Activated CD8-positive, alpha-beta memory T cell treated with anti-CD3 and anti-CD28 coated beads, Interleukin-2, amount 50 U/mL, for 4 hours (primary cell): Measurements from ENCODE around the gene TRPC4AP.
"Not testable (repeated sequence)": the region's sequence is repeated elsewhere in the genome, so short reads cannot be mapped to it uniquely, and the experiment has no call there.

Experiments
- DNase-seq: peaks from one replicate; pipeline ENCODE4 v3.0.0-alpha.2; 2020

TRPC4AP gene

DNA sequence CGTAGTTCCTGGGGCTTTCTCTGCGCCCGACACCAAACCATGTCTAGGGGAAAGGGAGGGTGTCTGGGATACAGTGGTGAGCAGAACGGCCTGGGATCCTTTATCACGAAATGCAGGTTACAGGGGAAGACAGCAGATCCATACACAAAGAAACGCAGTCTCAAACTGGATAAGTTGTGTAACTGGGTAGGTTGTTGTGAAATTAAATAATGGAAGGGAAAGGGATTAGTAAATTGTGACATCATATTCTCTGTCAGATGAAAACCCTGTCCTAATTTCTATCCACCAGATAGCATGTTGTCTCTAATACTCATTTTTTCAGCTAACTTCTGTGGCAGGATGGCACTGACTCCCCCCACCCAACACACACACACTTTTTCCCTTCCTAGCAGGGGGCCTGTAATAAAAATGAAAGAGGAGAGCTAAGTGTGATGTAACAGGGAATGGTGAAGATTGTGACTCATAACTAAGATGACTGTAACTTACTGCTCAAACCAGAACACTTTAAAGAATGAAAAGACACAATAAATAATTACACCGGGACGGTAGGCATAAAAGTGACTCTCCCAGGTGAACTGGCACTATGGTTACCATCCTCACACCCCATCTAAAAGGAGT is 769 bp upstream of the TRPC4AP start:
- peak; percentile 32 for DNase-seq

DNA sequence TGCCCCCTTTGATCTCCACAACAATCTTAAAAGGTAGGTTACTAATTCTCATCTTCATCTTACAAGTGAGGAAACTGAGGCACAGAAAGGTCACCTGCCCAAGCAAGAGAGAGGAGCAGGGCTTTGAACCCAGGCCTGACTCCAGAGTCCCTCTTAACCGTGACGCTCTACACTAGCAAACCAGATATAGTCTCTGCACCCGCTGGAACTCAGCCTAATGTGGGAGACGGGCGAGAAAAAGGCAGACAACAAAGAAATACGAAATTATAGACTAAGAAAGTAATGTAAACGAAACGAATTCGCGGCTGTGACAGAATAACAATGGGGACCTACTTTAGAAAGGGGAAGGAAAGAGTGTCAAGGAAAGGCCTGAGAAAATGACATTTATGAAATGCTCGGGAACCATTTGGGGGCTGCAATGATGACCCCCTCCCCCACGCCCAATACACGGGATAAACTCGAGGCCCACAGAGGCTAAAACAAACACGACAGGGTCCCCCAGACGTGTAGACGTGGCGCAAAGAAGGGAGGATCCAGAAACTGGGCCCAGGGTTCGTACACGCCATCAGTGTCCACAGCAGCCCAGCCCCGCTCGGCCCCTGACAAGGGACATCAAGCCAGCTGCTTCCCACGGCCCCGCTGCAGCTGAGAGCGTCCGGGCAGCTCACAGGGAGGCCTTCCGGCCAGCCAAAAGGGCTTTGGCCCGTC is 637 bp downstream of the TRPC4AP start:
- DNase-seq: peak; percentile 22

DNA sequence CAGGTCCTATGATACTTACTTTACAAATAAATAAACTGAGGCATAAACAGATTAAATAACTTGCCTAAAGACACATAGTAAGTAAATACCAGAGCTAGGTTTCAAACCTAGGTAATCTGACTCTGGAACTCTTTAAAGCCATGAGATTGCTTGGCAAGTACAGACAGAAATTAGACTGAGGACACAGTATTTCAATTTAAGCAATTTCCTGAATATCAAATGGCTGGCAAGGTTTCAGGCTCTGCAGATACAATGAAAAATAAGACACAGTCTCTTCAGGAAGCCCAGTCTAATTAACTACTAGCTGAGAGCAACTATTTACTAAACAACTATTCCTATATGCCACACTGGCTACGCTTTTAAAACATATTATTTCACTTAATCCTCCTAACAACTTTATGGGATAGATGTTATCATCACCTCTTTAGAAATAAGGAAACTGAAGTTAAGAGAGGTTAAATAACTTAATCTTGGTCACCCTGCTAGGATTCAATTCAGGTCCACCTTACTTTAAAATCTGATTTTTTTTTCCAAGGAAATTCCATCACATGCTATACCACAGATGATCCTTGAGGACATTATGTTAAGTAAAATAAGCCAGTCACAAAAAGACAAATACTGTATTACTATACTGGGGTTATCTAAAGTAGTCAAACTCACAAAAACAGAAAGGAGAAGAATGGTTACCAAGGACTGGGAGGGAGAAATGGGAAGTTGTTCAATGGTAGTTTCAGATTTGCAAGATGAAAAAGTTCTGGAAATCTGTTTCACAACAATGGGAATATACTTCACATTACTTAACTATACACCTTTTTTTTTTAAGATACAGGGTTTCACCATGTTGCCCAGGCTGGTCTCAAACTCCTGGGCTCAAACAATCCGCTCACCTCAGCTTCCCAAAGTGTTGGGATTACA is 4.1 kb downstream of the TRPC4AP start:
- no peak for DNase-seq

DNA sequence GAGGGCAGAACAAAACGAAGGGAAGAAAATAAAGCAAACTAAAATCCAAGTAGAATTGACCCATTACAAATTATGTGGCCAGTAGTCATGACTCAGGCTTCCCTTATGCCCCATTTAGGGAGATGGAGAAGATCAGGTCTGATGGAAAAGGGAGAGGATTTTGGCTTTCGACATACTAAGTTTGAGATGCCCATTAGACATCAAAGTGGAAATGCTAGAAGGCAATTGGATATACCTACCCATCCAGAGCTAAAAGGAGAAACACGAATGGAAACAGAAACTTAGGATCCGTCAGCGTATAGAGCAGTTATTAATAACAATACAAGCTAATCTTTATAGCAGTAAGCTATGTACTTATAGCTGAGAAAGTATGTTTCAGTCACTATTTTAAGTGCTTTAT is 4.8 kb downstream of the TRPC4AP start:
- DNase-seq: no peak

DNA sequence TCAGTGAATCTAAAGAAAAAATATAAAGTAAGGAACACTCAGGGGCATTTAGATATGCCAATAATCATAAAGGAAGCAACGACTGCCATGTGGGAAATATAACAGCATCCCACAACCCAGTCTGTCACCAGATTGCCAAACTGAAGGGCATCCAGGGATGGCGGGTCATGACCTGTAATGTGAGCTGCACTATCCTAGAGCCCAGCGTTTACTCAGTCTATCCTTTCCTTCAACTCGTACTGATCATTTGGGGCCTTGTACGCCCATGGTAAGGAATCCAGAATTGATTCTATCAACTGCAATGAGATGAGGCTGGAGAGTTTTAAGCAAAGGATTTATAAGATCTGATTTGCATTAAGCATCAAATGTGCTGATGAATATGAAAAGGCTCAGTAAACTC is 5.3 kb downstream of the TRPC4AP start:
- no peak for DNase-seq

DNA sequence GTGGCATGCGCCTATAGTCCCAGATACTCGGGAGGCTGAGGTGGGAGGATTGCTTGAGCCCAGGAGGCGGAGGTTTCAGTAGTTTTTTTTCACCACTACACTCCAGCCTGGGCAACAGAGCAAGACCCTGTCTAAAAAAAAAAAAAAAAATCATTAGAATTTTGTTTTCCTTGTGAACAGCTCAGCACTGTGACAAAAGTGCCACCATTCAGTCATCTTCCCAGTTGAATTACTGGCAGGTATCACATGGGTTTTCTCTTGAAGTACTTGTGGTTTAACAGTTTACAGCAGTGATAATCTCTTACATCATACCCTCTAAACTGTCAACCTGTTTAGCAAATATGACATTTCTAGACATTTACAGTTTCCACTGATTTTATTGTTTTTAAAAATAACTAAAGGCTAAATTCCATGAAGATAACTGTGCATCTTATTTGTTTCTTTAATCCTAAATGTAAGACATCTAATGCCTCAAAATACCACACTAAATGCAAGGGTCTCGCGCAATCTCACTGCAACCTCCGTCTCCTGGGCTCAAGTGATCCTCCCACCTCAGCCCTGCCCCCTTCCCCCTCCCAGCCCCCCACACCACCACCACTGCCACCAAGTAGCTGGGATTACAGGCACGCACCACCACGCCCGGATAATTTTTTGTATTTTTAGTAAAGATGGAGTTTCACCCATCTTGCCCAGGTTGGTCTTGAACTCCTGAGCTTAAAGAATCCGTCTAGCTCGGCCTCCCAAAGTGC is 7.0 kb downstream of the TRPC4AP start:
- DNase-seq: no peak

DNA sequence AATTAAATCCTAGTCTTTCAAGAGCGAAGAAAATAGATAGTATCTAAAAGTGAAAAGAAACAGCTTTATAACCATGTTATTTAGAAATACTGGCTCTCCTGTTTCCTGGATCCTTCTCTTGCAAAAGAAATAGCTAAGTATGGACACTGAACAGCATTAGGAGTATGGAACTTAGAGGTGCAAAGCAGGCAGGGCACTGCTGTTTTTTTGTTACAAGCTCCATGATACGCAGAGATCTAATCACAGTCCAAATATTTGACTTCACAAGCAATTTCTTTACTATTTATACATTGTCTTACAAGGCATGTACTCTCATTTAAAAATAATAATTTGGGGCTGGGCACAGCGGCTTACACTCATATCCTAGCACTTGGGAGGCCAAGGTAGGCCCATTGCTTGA is 7.6 kb downstream of the TRPC4AP start:
- no peak for DNase-seq

DNA sequence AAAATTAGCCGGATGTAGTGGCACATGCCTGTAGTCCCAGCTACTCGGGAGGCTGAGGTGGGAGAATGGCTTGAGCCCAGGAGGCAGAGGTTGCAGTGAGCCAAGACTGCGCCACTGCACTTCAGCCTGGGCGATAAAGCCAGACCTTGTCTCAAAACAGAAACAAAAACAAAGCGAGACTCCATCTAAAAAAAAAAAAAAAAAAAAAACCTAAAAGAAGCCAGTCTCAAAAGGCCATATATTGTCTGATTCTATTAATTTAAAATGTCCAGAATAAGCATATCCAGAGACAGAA is 12.3 kb downstream of the TRPC4AP start:
- not testable (repeated sequence) for DNase-seq

DNA sequence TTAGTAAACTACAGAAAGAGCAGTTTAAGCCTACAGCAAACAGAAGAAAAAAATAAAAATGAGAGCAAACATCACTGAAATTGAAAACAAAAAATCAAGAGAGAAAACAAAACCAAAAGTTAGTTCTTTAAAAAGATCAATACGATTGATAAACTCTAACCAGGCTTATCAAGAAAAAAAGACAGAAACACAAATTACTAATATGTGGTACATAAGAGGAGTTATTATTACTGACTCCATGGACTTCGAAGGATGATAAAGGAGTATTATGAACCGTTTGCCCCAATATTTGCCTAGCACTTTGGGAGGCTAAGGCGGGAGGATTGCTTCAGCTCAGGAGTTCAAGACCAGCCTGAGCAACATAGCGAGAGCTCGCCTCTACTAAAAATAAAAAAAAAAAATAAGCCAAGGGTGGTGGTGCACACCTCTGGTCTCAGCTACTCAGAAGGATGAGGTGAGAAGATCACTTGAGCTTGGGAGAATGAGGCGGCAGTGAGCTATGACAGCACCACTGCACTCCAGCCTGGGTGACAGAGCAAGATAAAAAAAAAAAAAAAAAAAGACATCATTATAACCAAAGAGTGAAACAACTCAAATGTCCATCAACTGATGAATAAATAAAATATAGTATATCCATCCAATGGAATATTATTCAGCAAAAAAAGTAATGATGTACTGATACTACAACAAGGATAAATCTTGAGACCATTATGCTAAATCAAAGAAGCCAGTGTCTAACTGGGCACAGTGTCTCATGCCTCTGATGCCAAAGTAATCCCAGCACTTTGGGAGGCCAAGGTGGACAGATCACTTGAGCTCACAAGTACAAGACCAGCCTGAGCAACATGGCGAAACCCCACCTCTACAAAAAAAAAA is 12.9 kb downstream of the TRPC4AP start:
- no peak for DNase-seq

DNA sequence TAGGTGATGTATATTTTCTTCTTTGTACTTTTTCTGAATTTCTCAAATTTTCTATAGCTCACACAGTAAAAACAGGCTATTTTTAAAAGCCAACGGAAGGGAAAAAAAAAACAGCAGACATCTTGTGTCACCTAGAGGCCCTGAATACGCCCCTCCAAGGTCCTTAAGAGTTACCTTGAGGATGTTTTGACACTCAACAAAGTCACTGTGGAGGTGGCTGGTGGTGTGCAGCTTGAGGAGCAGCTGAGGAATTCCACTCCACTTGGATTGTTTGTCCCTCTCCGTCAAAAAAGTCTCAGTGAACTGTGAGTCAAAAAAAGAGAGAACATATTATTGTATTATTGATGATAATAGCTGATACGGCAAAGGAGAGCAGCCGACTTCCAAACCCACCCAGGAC is 14.7 kb downstream of the TRPC4AP start:
- DNase-seq: no peak

DNA sequence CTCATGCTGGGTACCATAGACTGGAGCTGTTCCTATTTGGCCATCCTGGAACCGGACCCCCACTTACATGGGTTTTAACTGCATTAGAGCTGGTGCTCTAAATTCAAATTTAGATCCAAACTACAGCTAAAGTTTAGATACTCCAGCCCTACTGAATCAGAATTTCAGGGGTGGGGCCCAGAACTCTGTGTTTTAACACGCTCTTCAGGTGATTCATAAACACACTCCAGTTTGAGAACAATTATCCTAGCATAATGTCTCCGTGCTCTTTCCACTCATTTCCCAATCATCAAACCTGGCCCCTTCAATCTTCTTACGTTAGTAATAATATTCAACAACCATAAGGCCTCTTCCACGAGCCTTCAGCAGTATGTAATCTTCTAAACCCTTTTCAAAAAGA is 15.3 kb downstream of the TRPC4AP start:
- DNase-seq: no peak

DNA sequence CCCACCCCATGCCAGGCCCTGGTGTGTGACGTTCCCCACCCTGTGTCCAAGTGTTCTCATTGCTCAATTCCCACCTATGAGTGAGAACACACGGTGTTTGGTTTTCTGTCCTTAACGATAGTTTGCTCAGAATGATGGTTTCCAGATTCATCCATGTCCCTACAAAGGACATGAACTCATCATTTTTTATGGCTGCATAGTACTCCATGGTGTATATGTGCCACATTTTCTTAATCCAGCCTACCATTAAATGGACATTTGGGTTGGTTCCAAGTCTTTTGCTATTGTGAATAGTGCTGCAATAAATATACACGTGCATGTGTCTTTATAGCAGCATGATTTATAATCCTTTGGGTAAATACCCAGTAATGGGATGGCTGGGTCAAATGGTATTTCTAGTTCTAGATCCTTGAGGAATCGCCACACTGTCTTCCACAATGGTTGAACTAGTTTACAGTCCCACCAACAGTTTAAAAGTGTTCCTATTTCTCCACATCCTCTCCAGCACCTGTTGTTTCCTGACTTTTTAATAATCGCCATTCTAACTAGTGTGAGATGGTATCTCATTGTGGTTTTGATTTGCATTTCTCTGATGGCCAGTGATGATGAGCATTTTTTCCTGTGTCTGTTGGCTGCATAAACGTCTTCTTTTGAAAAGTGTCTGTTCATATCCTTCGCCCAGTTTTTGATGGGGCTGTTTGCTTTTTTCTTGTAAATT is 21.0 kb downstream of the TRPC4AP start:
- not testable (repeated sequence) for DNase-seq

DNA sequence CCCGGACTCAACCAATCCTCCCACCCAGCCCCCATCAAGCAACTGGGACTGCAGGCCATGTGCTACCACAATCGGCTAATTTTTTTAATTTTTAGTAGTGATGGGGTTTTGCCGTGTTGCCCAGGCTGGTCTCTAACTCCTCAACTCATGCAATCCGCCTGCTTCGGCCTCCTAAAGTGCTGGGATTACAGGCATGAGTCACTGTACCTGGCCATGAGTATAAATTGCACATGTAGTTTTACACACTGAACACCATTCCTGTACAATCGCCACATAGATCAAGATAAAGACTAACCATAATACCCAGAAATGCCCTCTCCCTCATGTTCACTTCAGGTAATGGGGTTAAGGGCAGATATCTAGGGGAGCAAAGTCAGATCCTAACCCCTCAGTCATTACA is 26.4 kb downstream of the TRPC4AP start:
- DNase-seq: no peak

DNA sequence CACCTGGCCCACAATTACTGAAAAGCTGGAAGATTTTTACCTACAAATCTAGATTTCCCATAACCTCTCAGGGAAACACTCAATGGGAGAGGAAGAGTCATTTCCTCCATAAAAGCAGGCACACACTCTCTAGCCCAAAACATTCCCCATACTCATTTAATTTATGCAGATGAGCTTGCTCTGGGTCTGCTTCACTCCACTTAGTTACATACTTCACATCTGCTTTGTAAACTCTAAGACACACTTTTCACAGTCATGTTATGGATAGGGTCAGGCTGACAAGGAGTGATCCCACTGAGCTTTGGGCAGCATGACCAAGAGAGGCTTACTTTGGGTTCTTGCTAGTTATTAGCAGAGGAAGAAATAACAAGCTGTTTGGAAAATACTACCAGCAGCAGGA is 27.4 kb downstream of the TRPC4AP start:
- no peak for DNase-seq

DNA sequence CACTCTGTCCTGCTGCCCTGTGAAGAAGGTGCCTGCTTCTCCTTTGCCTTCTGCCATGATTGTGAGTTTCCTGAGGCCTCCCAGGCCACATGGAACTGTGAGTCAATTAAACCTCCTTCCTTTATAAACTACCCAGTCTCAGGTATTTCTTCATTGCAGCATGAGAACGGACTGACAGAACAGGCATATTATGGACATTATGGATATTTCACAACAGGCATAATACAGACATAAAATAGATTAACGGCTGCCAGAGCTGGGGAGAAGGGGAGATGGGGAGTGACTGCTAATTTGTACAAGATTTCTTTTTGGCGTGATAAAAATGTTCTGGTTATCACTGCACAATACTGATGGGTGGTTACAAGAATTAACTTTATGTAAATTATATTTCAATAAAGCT is 29.4 kb downstream of the TRPC4AP start:
- DNase-seq: no peak

DNA sequence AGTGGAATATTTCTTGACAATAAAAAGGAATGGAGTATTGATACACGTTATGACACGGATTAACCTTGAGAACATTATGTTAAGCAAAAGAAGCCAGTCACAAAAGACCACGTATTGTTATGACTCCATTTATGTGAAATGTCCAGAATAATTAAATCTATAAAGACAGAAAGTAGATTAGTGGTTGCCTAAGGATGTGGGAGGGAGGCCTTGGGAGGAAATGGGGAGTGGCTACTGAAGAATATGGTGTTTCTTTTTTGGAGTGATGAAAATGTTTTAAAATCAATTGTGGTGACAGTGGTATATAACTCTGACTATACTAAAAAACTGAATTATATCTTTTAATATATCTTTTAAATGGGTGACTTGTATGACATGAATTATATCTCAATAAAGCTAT is 30.1 kb downstream of the TRPC4AP start:
- DNase-seq: no peak

DNA sequence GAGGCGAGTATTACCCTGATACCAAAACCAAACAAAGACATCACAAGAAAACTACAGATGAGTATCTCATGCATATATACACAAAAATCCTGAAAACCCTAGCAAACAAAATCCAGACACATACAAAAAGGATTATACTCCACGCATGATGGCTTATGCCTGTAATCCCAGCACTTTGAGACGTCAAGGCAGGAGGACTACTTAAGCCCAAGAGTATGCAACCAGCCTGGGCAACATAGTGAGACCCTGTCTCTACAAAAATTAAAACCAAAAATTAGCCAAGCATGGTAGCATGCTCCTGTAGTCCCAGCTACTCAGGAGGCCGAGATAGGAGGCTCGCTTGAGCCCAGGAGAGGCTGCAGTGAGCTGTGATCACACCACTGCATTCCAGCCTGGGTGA is 32.4 kb downstream of the TRPC4AP start:
- DNase-seq: no peak

DNA sequence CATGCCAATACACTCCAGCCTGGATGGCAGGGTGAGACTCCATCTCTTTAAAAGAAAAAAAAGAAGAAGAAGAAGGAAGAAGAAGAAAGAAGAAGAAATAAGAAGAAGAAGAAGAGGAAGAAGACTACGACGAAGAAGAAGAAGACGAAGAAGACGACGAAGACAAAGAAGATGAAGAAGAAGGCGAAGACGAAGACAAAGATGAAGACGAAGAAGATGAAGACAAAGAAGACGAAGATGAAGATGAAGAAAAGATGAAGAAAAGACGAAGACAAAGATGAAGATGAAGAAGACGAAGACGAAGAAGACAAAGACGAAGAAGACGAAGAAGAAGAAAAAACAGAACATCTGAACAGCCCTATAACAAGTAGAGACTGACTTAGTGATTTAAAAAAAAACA is 33.0 kb downstream of the TRPC4AP start:
- DNase-seq: no peak

DNA sequence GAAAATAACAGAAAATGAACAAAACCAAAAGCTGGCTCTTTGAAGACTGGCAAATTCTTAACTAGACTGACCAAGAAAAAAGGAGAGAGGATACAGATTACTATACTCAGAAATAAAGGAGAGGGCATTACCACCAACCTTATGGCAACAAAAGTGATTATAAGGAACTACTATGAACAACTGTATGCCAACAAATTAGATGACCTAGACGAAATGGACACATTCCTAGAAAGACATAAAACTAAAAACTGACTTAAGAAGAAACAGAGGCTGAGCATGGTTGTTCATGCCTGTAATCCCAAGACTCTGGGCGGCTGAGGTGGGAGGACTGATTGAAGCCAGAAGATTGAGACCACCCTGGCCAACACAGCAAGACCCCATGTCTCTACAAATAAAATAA is 33.5 kb downstream of the TRPC4AP start:
- no peak for DNase-seq

DNA sequence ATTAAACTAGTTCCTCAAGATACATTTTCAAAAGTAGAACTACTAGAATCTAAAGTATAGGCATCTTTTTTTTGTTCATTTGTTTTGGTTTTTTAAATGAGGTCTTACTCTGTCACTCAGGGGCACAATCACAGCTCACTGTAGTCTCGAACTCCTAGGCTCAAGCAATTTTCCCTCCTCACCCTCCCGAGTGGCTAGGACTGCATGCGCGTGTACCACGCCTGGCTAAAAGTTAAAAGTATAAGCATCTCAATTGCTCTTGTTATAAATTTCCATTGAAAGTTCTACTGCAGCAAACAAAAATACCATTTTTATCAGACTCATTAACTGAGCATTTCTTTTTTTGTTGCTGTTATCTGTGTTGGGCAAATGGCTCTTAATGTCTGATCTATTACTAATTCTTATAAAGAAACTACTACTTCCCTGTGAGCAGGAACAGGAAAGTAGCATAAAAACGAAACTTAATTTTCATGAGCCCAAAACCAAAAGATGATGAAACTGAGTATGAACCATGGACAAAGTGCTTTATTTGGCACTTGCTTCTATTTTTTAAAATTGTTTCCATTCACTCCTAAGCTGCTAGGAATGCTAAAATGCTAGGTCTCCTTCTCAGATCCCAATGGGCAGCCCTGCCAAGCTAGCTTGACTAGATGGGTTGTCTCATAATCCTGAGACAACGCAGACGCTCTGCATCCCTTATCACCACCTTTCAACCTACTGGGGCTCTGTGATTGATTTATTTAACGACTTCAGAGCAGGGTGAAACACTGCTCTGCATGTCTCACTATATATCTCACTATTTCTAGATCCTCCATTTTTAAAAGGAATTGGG is 36.9 kb downstream of the TRPC4AP start:
- DNase-seq: no peak

DNA sequence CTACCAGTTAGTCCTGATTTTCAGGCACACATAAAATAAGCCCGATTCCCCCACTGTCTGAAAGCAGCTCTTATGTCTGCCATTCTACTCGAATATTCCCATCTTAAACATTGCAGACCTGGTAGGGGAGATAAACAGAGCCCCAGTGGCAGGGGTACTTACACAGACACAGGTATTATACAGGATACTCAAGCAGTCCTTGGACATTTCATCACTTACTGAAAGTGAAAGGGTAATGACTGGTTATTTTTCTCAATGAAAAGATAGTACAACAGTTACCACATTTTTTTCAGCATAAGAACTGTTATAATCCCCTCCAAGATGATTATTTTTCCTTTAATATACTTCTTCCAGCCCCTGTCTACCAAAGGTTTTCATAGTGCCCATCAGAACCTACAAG is 37.8 kb downstream of the TRPC4AP start:
- DNase-seq: no peak
